Heart left ventricle (tissue), 13 donors: ENCODE results near the gene ACSM4.

Source experiments
- POLR2A ChIP-seq, 2 donors: fragments of 450-650 bp; IDR thresholded peaks; one replicate each; pipeline ENCODE4 v1.6.1; 2017; ENCODE audit warnings: antibody characterized with exemption in 2 of 2, mild to moderate bottlenecking in 2 of 2, moderate library complexity in 2 of 2
- TF ChIP-seq, protein P1 (sequence below), 12 donors: fragments of 200-600 bp; sonication (generic) in 4 of 12; IDR thresholded peaks; one replicate each; pipeline versions ENCODE4 v1.5.0 to v1.8.0; 2018 to 2022; ENCODE audit warnings: antibody characterized with exemption in 12 of 12, mild to moderate bottlenecking in 5 of 12
- donor health status: ischemic (EF 13 %, LVEDD 7.1; RV severe dilation, severe dysfunction).
- donor health status: DM: no; HTN: yes; CAD: no.
- donor health status: DM: no; HTN: no; CAD: no.
- donor health status: ischemic (EF 25% LVEDD 6.9; RV normal size, moderate dysfunction).
- donor health status: ischemic (EF 25% LVEDD 5.7; RV mildly dilated, moderate dysfunction).
- donor health status: ischemic (EF 35%, LVEDD 5.7; RV mildly dilated, moderate dysfunction).
- donor health status: nonischemic (EF 11% LVEDD 7.7; RV severe dilation, severe dysfunction).
- donor health status: DM: yes; HTN: yes; CAD: no.
- donor health status: PGD.
- donor health status: ischemic (EF 29% LVEDD 5.4; RV normal size, mild dysfunction).
- donor health status: nonischemic (EF 23%, LVEDD 6.1; RV moderate dilation, normal function).

DNA sequence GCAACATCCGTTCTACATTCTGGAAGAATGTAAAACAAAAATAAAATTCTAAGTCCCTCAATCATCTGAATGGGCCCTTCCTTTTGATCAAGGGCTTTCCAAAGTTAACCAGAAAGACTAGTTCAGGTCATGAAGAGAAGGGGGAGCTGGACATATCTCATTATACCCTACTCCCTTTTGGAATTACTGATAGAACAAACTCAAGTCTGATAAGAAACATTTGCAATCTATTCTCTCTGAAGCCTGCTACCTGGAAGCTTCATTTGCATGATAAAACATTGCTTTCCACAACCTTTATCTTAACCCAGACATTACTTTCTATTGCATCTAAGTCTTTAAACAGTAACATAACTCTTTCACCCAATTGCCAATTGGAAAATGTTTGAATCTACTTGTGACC is 8.3 kb upstream of the ACSM4 start:
- TF ChIP-seq, protein P1, sequence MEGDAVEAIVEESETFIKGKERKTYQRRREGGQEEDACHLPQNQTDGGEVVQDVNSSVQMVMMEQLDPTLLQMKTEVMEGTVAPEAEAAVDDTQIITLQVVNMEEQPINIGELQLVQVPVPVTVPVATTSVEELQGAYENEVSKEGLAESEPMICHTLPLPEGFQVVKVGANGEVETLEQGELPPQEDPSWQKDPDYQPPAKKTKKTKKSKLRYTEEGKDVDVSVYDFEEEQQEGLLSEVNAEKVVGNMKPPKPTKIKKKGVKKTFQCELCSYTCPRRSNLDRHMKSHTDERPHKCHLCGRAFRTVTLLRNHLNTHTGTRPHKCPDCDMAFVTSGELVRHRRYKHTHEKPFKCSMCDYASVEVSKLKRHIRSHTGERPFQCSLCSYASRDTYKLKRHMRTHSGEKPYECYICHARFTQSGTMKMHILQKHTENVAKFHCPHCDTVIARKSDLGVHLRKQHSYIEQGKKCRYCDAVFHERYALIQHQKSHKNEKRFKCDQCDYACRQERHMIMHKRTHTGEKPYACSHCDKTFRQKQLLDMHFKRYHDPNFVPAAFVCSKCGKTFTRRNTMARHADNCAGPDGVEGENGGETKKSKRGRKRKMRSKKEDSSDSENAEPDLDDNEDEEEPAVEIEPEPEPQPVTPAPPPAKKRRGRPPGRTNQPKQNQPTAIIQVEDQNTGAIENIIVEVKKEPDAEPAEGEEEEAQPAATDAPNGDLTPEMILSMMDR (IDR thresholded peaks at IDR 0.05) = no peak
- TF ChIP-seq POLR2A (IDR thresholded peaks at IDR 0.05) = no peak
